GM18505 (cell line): ENCODE measurements around the gene MMRN1.

Experiments
- ATAC-seq: cut with Tn5 transposase; IDR thresholded peaks from one replicate; pipeline ENCODE4 v1.9.1; 2021; ENCODE audit not compliant: unreplicated experiment
- POLR2A ChIP-seq: IDR thresholded peaks from 4 replicates; pipeline ENCODE4 v1.6.1; 2011; ENCODE audit warnings: borderline replicate concordance; ENCODE audit not compliant: insufficient read depth, insufficient read length; ENCODE audit errors: extremely low read depth

Gene MMRN1

DNA sequence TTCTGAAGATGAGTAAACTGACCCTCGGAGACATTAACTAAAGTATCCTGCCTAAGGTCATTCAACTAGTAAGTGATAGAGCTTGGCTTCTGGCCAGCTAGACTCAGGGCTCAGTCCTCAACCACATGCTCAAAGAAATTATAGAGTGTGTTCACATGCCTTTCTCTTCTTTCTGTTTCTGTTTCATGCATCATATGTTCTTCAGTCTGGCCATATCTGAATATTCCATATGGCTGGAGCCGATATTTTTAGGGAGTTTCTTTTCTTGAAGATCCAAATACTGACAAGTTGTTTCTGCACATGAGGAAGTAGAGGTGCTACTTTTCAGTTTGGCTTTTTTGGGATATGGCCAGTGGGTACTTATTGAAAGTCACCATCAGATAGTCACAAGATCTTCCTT lies 44.9 kb downstream of the MMRN1 start:
- TF ChIP-seq POLR2A: no peak
- no peak for ATAC-seq

DNA sequence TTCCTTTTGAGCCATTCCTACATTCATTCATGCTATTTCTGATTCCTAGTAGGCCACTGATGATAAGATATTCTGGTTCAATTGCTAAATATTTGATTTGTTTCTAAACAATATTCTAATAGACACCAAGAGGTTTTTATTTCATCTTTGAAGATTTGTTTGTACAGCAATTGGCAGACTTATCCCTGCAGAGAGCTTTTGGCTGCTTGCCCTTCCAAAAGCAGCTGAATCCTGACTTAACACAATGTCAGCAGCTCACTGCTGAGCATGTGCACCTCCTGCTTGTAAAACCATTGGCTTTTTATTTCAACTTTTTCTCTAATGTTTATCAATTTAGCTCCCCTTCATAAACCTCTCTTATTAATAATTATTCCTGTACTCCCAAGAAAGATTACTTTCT lies 45.3 kb downstream of the MMRN1 start:
- ATAC-seq: no peak
- TF ChIP-seq POLR2A: no peak

DNA sequence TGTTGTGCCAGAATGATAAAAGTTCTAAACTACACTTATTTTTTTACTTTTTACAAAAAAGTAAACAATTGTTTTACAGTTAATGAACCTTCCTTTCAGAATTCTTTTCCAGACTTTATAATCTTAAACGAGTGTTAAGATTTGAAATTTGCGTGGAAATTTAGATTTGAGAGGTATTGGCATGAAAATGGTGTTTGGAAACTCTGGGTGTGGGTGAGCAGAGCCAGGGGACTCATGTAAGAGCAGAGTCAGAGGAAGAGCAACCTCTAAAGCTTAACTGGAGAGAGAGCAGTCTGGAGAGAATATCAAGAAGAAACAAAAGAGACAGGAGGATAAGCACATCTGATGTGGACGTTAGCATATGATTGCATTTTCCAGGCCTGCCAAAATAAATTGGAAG lies 48.2 kb downstream of the MMRN1 start:
- no peak for ATAC-seq
- TF ChIP-seq POLR2A: no peak

DNA sequence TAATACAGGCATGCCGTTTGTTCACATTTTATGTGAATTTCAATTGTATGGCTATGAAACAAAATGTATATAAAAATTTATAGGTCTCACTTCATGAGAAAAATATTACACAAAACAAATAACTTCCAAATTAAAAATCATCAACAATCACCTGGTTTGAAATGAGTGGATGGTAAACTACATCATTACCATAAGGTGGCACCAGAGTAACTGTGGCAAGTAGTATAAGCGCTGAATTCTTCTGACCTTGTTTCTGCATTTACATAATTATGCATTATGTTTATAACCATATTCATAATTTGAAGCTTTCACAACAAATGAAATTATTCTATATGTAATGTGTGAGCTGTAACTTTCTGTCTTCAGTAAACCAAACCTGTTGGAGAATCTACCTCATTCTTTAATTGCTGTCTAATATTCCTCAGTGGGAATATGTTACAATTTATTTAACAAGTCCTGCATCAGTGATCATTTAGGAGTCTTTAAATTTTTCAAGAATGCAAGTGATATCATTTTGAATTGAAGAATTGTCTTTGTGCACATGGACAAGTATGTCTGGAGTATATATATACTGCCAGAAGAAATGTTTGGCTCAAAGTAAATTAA lies 55.2 kb downstream of the MMRN1 start:
- no peak for ATAC-seq
- no peak for TF ChIP-seq POLR2A

DNA sequence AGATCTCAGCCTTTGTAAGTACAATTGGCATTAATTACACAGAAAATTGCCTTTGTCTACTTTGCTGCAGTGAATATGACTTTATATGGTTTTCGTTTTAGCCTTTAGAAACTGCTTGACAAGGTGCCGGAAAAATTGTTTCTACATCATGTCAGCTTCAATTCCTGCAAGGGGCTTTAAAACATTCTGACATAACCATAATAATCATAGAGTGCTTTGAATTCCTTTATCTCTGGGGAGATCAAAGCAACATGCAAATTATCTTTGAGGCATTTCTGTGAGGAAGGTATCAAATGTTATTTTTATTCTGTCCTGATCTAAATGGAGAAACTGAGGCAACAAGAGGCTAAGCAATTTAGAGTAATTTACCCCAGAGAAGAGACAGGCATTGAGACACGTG lies 57.8 kb downstream of the MMRN1 start:
- no peak for TF ChIP-seq POLR2A
- no peak for ATAC-seq

DNA sequence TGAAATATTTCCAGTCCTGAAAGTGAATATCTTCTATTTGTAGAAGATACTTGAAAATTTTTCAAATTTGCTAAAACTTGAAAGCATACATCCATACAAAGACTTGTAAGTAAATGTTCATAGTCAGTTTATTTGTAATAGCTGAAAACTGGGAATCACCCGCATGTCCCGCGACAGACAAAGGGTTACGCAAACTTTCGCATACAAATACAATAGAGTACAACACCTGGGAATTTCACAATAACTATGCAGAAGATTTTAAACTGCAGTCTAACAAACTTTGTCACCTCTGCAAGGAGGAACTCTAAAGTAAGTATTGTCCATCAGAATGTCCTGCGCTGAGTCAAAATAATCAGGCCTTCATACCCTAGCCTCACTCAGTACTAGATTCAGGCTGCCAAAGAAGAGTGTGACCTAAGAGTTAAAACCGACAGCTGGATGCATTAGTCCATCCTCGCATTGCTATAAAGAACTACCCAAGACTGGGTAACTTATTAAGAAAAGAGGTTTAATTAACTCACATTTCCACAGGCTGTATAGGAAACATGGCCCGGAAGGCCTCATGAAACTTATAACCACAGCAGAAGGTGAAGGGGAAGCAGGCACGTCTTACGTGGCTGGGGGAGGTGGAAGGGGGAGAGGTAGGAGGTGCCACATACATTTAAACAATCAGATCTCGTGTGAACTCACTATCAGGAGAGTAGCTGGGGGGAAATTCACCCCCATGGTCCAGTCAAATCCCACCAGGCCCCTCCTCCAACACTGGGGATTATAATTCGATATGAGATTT lies 60.4 kb downstream of the MMRN1 start:
- TF ChIP-seq POLR2A: no peak
- ATAC-seq: no peak

DNA sequence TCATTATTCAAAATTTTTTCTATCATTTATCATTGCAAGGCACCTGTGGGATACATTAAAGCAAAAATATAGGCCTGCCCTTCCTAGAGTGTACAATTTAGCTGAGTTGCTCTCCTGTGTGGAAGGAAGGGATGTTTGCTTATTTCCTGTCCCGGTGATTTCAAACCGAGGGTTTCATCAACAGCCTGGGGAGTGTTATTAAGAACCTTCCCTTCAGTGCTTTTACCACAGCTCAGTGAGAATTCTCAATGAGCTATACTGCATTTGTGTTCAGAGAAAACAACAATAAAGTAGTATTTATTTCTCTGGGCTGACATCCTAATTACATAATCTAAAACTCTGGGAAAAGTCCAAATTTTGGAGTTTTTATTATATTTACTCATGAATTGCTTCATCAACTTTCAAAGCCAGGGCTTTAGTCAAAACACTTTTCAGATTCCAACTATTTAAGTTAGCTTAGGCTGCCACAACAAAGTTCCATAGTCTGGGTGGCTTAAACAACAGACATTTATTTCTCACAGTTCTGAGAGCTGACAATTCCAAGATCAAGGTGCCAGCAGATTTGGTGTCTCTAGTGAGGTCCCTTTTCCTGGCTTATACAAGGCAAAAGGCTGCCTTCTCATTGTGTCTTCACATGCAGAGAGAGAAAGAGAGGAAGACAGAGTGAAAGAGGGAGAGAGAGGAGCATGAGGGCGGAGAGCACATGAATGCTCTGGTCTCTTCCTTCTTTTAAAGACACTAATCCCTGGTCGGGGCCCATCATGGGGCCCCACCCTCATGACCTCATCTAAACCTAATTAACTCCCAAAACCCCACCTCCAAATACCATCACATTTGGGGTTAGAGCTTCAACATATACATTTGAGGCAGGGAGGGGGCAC lies 62.6 kb downstream of the MMRN1 start:
- TF ChIP-seq POLR2A: no peak

DNA sequence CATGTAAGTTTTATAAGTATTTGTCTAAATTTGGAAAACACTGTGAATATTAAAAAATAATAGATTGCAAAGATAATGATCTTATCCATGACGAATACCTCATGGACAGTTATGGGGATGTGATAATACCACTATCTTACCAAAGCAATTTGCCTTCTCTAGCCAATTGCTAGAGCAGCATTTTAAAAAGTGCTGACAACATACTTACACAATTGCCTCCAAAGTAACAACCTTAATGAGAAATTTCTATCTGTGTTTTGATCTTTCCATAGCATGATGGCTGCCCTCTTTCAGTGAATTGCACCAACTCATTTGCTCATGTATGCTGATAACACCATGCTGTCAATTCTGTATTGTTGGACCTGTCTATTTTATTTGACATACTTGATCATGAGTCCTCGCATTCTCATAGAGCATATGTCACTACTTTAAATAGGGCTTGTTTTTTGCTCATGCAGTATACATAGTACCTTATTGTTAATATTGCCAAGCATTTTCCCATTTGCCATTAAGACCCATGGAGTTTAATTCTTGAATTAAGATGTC lies 87.2 kb downstream of the MMRN1 start:
- TF ChIP-seq POLR2A: no peak
- ATAC-seq: no peak

More for the DNA sequence above, 62.6 kb downstream of the MMRN1 start:
- ATAC-seq: no peak

DNA sequence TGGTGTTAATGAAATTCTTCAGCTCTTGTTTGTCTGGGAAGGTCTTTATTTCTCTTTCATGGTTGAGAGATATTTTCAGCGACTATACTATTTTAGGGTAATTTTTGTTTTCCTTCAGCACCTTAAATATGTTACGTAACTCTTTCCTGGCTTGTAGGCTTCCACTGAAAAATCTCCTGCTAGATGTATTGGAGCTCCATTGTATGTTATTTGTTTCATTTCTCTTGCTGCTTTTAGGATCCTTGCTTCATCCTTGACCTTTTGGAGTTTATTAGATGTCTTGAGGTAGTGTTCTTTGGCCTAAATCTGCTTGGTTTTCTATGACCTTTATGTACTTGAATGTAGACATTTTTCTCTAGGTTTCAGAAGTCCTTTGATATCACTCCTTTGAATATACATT lies 93.6 kb downstream of the MMRN1 start:
- TF ChIP-seq POLR2A: no peak
- ATAC-seq: no peak

DNA sequence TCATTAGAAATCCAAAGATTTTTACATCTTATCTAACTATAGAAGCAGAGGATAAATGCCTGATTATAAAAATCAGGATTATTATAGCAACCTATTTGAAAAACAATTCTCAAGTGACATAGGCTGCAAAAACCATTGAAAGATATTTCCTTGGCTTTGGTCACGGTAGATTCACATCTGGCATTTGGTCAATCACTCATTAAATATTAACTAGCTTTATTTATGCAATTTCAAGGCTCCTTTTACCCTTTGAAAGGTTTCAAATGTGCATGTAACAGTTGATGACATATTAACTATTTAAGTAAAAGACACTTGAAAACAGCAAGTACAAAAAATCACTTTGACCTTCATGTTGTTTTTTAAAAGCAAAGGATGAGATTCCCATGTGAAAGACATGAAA lies 98.1 kb downstream of the MMRN1 start:
- no peak for ATAC-seq
- TF ChIP-seq POLR2A: no peak

DNA sequence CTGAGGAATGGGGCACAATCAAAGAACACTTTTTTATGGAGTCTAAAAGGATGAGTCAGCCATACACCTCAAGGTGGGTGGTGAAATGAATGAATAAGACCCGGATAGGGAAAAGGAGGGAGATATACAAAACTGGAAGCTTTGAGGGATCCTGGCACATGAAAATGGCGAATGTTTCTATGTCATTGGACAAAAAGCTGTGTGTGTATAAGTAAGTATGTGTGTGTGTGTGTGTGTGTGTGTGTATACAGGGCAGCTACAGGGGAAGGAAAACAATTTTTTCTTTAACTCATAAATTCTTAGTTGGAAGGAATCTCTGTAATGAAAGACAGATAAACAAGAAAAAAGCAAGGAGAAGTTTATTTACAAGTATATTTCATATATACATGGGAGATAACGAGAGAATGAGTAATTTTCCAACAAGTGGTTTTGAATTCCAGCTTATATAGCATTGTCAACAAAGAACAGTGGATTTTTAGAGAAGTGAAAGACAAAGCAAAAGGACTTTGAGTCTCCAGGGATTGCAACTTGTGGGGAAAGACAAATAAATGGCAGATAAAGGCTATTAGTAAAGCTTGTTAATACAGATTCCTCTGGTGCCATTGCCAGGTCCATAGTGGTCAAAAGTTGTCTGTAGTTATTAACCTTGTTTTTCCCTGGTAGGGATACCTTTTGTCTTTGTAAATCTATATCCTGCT lies 99.7 kb downstream of the MMRN1 start:
- no peak for TF ChIP-seq POLR2A
- ATAC-seq: no peak

DNA sequence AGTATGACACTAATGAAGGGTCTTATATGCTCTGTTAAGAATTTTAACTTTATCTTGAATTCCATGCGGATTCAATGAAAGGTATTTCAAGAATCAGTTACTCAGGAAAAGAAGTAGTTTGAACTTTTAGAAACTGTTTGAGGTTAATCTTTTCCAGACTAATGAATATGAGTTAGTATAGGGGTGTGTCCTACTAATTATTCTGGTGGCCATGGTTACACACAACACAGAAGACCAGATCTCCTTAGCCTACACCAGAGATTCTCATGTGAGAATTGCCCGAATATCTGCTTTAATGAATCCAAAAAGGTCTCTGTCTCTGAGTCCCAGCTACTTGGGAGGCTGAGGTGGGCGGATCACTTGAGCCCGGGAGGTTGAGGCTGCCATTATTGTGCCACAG lies 100.4 kb downstream of the MMRN1 start:
- TF ChIP-seq POLR2A: no peak
- no peak for ATAC-seq

DNA sequence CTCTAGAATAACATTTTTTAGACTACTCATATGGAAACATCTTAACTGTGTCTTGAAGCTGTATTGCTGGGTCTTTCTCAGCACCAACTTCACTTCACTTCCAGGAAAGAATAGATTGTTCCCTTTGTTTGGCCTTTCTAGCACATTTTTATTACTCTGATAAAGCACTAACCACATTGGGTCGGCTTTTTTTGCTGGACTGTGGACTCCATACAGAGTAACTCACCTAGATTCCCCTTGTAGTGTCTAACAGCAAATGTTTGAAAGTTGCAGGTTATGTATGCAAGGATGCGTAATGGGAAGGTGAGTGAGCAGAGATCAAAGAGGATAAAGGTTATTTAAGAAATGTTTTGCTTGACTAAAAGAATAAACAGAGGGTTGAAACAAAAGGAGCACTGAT lies 101.2 kb downstream of the MMRN1 start:
- no peak for ATAC-seq
- TF ChIP-seq POLR2A: no peak
